Measurements from ENCODE around the gene MTUS2. TPM values are rescaled to one million over a fixed set of nuclear protein-coding genes. Genes with fewer than 3 reads are reported as not detected.
A peak's percentile ranks its signal among the peaks of the same experiment; 100 is the strongest.

The MTUS2 gene
- polyA plus RNA-seq, 2 of the 4 experiments (the other 2 are of a cell fraction) = not detected

- ATAC-seq (no peak), FAIRE-seq (no peak), DNase-seq (ENCODE audit: low read depth in 1 of 2, low spot score in 1 of 2) (no peak)
- no peak for TF ChIP-seq BHLHE40 (IDR thresholded peaks at IDR 0.05; ENCODE audit: low read depth, low read length)
- TF ChIP-seq TP53 (CRISPR knock-in tag; IDR thresholded peaks at IDR 0.05) = no peak
- no peak for TF ChIP-seq RFX5 (IDR thresholded peaks at IDR 0.05)
- no peak for TF ChIP-seq RAD21 (conservative IDR thresholded peaks at IDR 0.05 in 1 of 2, IDR thresholded peaks at IDR 0.05 in 1 of 2)
- TF ChIP-seq NPAS2 (CRISPR knock-in tag; IDR thresholded peaks at IDR 0.05; ENCODE audit: borderline replicate concordance) = no peak
- no peak for TF ChIP-seq KDM5A (IDR thresholded peaks at IDR 0.05)
- no peak for TF ChIP-seq ZC3H11A (IDR thresholded peaks at IDR 0.05)
- no peak for TF ChIP-seq ZSCAN20 (CRISPR knock-in tag; IDR thresholded peaks at IDR 0.05)
- TF ChIP-seq HEYL (CRISPR knock-in tag; IDR thresholded peaks at IDR 0.05) = no peak
- TF ChIP-seq HOXA7 (CRISPR knock-in tag; IDR thresholded peaks at IDR 0.05) = no peak
- TF ChIP-seq NR3C1 (IDR thresholded peaks at IDR 0.05) = no peak
- no peak for TF ChIP-seq FOXS1 (CRISPR knock-in tag; IDR thresholded peaks at IDR 0.05)
- TF ChIP-seq USF2 (IDR thresholded peaks at IDR 0.05) = no peak
- Histone ChIP-seq H3K27ac (no peak overlapping the region), H3K4me2 (no peak overlapping the region), H3K4me3 (no peak overlapping the region), H3K4me1 (no peaks in the 10 kb centered on the region), H3K9me3 (no peaks in the 10 kb centered on the region)
- ChIA-PET CTCF (interaction anchor here (0.6 kb wide), 1 partner anchor 1862 kb away, joined by 4 read pairs; no protein-coding TSS in a partner anchor), POLR2A (no interaction called here)
- WGBS (ENCODE audit: missing lambda C conversion rate) = 28% methylated on average over 8 of the region's 8 CpGs
Measured at GRCh38 chr13:29438769-29439168, 618.6 kb downstream of the MTUS2 start.

DNA sequence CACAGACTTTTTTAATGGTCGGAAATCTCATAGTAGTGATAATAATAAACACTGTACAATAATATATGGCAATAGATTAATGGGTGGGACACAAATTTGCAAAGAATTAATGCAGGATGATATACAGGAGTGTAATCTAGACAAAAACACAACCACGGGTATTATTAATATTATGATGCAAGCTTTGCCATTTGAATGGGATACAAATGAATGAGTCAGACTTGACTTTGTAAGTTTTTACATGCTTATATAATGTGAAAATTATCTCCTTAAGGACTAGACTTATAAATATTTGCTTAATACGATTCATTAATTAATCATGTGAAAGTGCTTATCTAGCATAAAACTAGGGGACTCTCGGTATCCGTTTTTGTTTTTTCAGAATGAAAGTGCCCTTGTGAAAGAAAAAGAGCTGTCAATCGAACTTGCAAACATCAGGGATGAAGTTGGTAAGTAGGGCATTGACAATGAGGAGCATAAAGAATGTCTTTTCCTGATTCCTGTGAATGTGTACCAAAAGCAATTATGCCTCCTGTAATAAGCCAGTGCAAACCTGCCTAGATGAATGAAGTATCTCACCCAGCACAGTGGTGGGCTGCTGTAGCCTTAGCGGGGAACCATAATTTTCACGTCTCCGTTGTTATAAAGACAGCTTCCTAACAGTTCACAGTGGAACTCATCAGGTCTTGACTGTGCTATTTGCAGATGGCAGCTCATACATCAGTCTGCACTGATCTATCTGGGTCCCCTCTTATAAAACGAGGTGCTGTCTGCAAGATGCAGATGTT is 619.7 kb downstream of the MTUS2 start:
- no peak for ATAC-seq
- CTCF ChIA-PET = interaction anchor here (0.6 kb wide), 1 partner anchor 1863 kb away, joined by 4 read pairs; no protein-coding TSS in a partner anchor
- POLR2A ChIA-PET = no interaction called here

GRCh38 chr13:29441306-29441705 is 621.2 kb downstream of the MTUS2 start:
- ChIA-PET POLR2A (no interaction called here), CTCF (interaction anchor here (0.5 kb wide), 1 partner anchor 26 kb away, joined by 4 read pairs; no protein-coding TSS in a partner anchor)
- Histone ChIP-seq H3K4me3 (no peak overlapping the region), H3K27ac (no peak overlapping the region), H3K9me3 (no peaks in the 10 kb centered on the region), H3K4me1 (no peaks in the 10 kb centered on the region), H3K4me2 (no peak overlapping the region)
- ATAC-seq (no peak), FAIRE-seq (no peak), DNase-seq (ENCODE audit: low read depth in 1 of 2, low spot score in 1 of 2) (no peak)
- 46% methylated on average over 4 of the region's 5 CpGs for WGBS (ENCODE audit: missing lambda C conversion rate)
- TF ChIP-seq HES2 (IDR thresholded peaks at IDR 0.05) = no peak
- no peak for TF ChIP-seq FOSL2 (IDR thresholded peaks at IDR 0.05)
- no peak for TF ChIP-seq FOSL2 (CRISPR knock-in tag; IDR thresholded peaks at IDR 0.05)
- no peak for TF ChIP-seq HEYL (CRISPR knock-in tag; IDR thresholded peaks at IDR 0.05)
- TF ChIP-seq EP300 (IDR thresholded peaks at IDR 0.05) = no peak
- TF ChIP-seq HOXB13 (CRISPR knock-in tag; IDR thresholded peaks at IDR 0.05; ENCODE audit: low read depth) = no peak
- TF ChIP-seq EHMT2 (IDR thresholded peaks at IDR 0.05; ENCODE audit: low read depth) = no peak
- TF ChIP-seq MYC (IDR thresholded peaks at IDR 0.05; ENCODE audit: borderline replicate concordance, low read length) = no peak
- no peak for TF ChIP-seq BCL3 (IDR thresholded peaks at IDR 0.05)
- no peak for TF ChIP-seq MAFK (IDR thresholded peaks at IDR 0.05; ENCODE audit: partially characterized antibody)
- TF ChIP-seq CHD2 (IDR thresholded peaks at IDR 0.05; ENCODE audit: low read length, partially characterized antibody) = no peak
- TF ChIP-seq HMGXB4 (CRISPR knock-in tag; IDR thresholded peaks at IDR 0.05; ENCODE audit: borderline replicate concordance) = no peak
- no peak for TF ChIP-seq REST (IDR thresholded peaks at IDR 0.05)
- no peak for TF ChIP-seq FOXS1 (CRISPR knock-in tag; IDR thresholded peaks at IDR 0.05)
- TF ChIP-seq POLR2AphosphoS2 (conservative IDR thresholded peaks at IDR 0.05; ENCODE audit: low read length) = no peak

More for the DNA sequence above, 619.7 kb downstream of the MTUS2 start:
- FAIRE-seq (no peak), DNase-seq (ENCODE audit: low read depth in 1 of 2, low spot score in 1 of 2) (no peak)
- Histone ChIP-seq H3K4me3 (no peak overlapping the region), H3K4me1 (no peaks in the 10 kb centered on the region), H3K4me2 (no peak overlapping the region), H3K27ac (no peak overlapping the region), H3K9me3 (no peaks in the 10 kb centered on the region)
- TF ChIP-seq MAFK (IDR thresholded peaks at IDR 0.05; ENCODE audit: partially characterized antibody) = peak; percentile 58
- no peak for TF ChIP-seq JUNB (IDR thresholded peaks at IDR 0.05)
- WGBS (ENCODE audit: missing lambda C conversion rate) = 44% methylated on average over 10 of the region's 10 CpGs
